HepG2 (cell line): ENCODE data around the gene SLC31A2. TPM values are rescaled to one million over a fixed set of nuclear protein-coding genes. Genes with fewer than 3 reads are reported as not detected.

Experiments
- ELF3 ChIP-seq: IDR thresholded peaks from 2 replicates; pipeline ENCODE4 v1.6.1; 2016; ENCODE audit warnings: missing genetic modification reagents, missing compliant biosample characterization
- KDM3A ChIP-seq: IDR thresholded peaks from 2 replicates; pipeline ENCODE4 v1.6.1; 2018; ENCODE audit warnings: low read depth, missing compliant biosample characterization
- KLF6 ChIP-seq: IDR thresholded peaks from 2 replicates; pipeline ENCODE4 v1.8.0; 2016; ENCODE audit warnings: missing biosample characterization, missing genetic modification reagents
- MAFG ChIP-seq: sonication (generic); formaldehyde crosslinking; IDR thresholded peaks from 2 replicates; pipeline ENCODE4 v1.5.1; 2020; ENCODE audit warnings: mild to moderate bottlenecking, missing genetic modification reagents
- PHF5A ChIP-seq: IDR thresholded peaks from one replicate; pipeline ENCODE4 v1.6.1; 2018; ENCODE audit warnings: low read depth, missing genetic modification reagents; ENCODE audit not compliant: unreplicated experiment
- PLRG1 ChIP-seq: fragments of 450-650 bp; conservative IDR thresholded peaks from 2 replicates; pipeline ENCODE4 v1.6.1; 2016
- SIX4 ChIP-seq: sonication (generic); formaldehyde crosslinking; IDR thresholded peaks from 2 replicates; pipeline ENCODE4 v1.4.0; 2020; ENCODE audit warnings: missing genetic modification reagents
- ZNF496 ChIP-seq: sonication (generic); formaldehyde crosslinking; IDR thresholded peaks from 2 replicates; pipeline ENCODE4 v1.8.1; 2023; ENCODE audit warnings: mild to moderate bottlenecking, moderate library complexity, missing genetic modification reagents; ENCODE audit not compliant: insufficient replicate concordance
- ZNF574 ChIP-seq: sonication (generic); formaldehyde crosslinking; IDR thresholded peaks from 2 replicates; pipeline ENCODE4 v1.4.0; 2020; ENCODE audit warnings: missing genetic modification reagents
- polyA plus RNA-seq, 8 experiments: library from polyadenylated mRNA; depleted of rRNA in 3 of 8; stranded (reverse) in 7 of 8; unstranded in 1 of 8; fragments of >200 nt; fragmentation: Illumina TruSeq in 4 of 8; extraction: Trizol in 4 of 8; gene quantifications; 2 replicates each; pipeline versions ENCODE4 v1.2.1 to v1.2.3, GENCODE V29; 2011 to 2016; ENCODE audit warnings: low read depth in 4 of 8, missing spikeins in 1 of 8, mixed read lengths in 1 of 8; ENCODE audit not compliant: insufficient read depth in 1 of 8
- total RNA-seq, 5 experiments: library from RNA; depleted of rRNA; stranded (reverse); fragments of >200 nt; fragmentation: Illumina TruSeq; extraction: Trizol; gene quantifications; 2 replicates each; pipeline ENCODE4 v1.2.3, GENCODE V29; 2016; ENCODE audit warnings: low read depth in 1 of 5
- TF ChIP-seq, protein P1 (sequence below): sonication (generic); formaldehyde crosslinking; IDR thresholded peaks from 2 replicates; pipeline ENCODE4 v1.8.0; 2022; ENCODE audit warnings: low read depth, missing genetic modification reagents
- TF ChIP-seq, protein P2 (sequence below): sonication (generic); formaldehyde crosslinking; IDR thresholded peaks from 2 replicates; pipeline ENCODE4 v1.4.0; 2020; ENCODE audit warnings: low read depth, missing genetic modification reagents

Gene SLC31A2
- total and polyA plus RNA-seq, 2 of the 13 experiments (the other 11 are each of a cell fraction or from before 2014, with no cell fraction given) = 9.3 to 10.2 TPM

DNA sequence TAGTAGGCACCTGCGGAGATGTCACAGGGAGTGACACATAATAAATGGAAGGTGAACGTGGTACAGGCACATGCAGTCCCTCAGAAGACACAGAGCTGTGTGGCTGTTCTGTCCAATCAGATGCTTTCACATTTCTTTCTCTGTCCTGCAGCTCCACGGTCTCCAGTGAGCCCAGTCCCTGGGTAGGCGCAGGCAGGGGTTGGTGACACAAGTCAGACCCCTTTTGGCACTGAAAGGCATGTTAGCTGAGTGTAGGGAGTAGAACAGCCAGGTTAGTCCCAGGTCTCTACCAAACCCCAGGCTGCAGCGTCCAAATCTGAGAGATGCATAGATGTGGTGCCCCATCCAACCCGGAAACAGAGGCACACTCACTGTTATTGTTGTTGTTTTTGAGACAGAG is 2.8 kb downstream of the SLC31A2 start (continued):
- TF ChIP-seq ZNF574 (CRISPR knock-in tag) = no peak
- TF ChIP-seq PHF5A (CRISPR knock-in tag) = no peak
- TF ChIP-seq ZNF496 (CRISPR knock-in tag) = no peak
- TF ChIP-seq SIX4 (CRISPR knock-in tag) = no peak
- TF ChIP-seq KLF6 = no peak
- TF ChIP-seq MAFG (CRISPR knock-in tag) = no peak
- TF ChIP-seq KDM3A = no peak
- no peak for TF ChIP-seq ELF3 (CRISPR knock-in tag)
- no peak for TF ChIP-seq PLRG1
- TF ChIP-seq, protein P1, sequence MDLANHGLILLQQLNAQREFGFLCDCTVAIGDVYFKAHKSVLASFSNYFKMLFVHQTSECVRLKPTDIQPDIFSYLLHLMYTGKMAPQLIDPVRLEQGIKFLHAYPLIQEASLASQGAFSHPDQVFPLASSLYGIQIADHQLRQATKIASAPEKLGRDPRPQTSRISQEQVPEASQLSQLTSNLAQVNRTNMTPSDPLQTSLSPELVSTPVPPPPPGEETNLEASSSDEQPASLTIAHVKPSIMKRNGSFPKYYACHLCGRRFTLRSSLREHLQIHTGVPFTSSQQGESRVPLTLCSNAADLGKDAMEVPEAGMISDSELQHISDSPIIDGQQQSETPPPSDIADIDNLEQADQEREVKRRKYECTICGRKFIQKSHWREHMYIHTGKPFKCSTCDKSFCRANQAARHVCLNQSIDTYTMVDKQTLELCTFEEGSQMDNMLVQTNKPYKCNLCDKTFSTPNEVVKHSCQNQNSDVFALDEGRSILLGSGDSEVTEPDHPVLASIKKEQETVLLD (CRISPR knock-in tag) = no peak
- TF ChIP-seq, protein P2, sequence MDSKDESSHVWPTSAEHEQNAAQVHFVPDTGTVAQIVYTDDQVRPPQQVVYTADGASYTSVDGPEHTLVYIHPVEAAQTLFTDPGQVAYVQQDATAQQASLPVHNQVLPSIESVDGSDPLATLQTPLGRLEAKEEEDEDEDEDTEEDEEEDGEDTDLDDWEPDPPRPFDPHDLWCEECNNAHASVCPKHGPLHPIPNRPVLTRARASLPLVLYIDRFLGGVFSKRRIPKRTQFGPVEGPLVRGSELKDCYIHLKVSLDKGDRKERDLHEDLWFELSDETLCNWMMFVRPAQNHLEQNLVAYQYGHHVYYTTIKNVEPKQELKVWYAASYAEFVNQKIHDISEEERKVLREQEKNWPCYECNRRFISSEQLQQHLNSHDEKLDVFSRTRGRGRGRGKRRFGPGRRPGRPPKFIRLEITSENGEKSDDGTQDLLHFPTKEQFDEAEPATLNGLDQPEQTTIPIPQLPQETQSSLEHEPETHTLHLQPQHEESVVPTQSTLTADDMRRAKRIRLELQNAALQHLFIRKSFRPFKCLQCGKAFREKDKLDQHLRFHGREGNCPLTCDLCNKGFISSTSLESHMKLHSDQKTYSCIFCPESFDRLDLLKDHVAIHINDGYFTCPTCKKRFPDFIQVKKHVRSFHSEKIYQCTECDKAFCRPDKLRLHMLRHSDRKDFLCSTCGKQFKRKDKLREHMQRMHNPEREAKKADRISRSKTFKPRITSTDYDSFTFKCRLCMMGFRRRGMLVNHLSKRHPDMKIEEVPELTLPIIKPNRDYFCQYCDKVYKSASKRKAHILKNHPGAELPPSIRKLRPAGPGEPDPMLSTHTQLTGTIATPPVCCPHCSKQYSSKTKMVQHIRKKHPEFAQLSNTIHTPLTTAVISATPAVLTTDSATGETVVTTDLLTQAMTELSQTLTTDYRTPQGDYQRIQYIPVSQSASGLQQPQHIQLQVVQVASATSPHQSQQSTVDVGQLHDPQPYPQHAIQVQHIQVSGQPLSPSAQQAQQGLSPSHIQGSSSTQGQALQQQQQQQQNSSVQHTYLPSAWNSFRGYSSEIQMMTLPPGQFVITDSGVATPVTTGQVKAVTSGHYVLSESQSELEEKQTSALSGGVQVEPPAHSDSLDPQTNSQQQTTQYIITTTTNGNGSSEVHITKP (CRISPR knock-in tag) = no peak
